SH-SY5Y (cell line): ENCODE results near the gene ESPL1.

Experiments used
- GATA2 ChIP-seq: IDR thresholded peaks from 2 replicates; pipeline ENCODE4 v1.6.1; 2011; ENCODE audit warnings: mild to moderate bottlenecking, low read depth, low read length
- GATA3 ChIP-seq: IDR thresholded peaks from 2 replicates; pipeline ENCODE4 v1.6.1; 2011; ENCODE audit warnings: low read depth, mild to moderate bottlenecking, low read length, moderate library complexity

GRCh38 chr12:53230108-53230845, 37.8 kb upstream of the ESPL1 start:
- TF ChIP-seq GATA2 (no peak), GATA3 (no peak)
